ENCODE results near the gene PGGHG. TPM values are rescaled to one million over a fixed set of nuclear protein-coding genes. Genes with fewer than 3 reads are reported as not detected.
"Not testable (repeated sequence)": the region's sequence is repeated elsewhere in the genome, so short reads cannot be mapped to it uniquely, and the experiment has no call there.

PGGHG gene
- total and polyA plus RNA-seq, 2 of the 13 experiments (the other 11 are each of a cell fraction or from before 2014, with no cell fraction given): 5.9 to 14.8 TPM

DNA sequence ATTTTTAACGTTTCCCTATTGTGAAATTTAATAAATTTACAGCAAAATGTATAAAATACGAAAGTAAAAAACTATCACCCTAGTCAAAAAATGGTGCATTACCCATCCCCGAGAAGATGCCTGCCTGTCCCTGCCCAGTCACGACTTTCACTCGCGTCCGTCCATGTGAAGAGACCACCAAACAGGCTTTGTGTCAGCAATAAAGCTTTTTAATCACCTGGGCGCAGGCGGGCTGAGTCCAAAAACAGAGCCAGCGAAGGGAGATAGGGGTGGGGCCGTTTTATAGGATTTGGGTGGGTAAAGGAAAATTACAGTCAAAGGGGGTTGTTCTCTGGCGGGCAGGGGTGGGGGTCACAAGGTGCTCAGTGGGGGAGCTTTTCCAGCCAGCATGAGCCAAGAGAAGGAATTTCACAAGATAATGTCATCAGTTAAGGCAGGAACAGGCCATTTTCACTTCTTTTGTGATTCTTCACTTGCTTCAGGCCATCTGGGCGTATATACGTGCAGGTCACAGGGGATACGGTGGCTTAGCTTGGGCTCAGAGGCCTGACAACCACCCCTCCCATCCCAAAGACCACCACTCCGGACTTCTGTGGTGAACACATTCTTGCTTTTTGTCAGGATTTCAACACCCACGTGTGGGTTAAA is 44.8 kb downstream of the PGGHG start:
- H3K4me3 ChIP-seq (replicated peaks in 1 of 3; ENCODE audit: insufficient read depth in 1 of 3, low read depth in 2 of 3, low read length in 3 of 3); H3K9ac ChIP-seq (ENCODE audit: insufficient read depth, low read depth, low read length); DNase-seq (ENCODE audit: low spot score); H3K4me2 ChIP-seq (ENCODE audit: low read depth, low read length); ATAC-seq; H3K9me3 ChIP-seq (ENCODE audit: low read length); in situ Hi-C loops (cut with HindIII; ENCODE audit: extremely low pct_ligation_motif_present, low pct_unique_long_range_greater_than_20kb); FAIRE-seq; BruUV-seq (replicated peaks); H3K27ac ChIP-seq (ENCODE audit: extremely low read length, insufficient read depth, low read length); CTCF ChIA-PET (ENCODE audit: low intra/inter-chr PET ratio, low total read pairs); H3K36me3 ChIP-seq (replicated peaks in 1 of 2; ENCODE audit: control insufficient read depth in 1 of 2, insufficient read depth in 2 of 2, low read length in 2 of 2); H4K20me1 ChIP-seq (ENCODE audit: insufficient read depth, low read length); H3K79me2 ChIP-seq (ENCODE audit: insufficient read depth, low read length); intact Hi-C loops (cut with micrococcal nuclease; ENCODE audit: unreplicated experiment): not testable (repeated sequence)
- 76% methylated on average over 16 of the region's 17 CpGs for WGBS (ENCODE audit: low lambda C conversion rate)
- H3K27me3 ChIP-seq (ENCODE audit: control insufficient read depth in 1 of 2, insufficient read depth in 2 of 2, low read length in 2 of 2): peaks cover 0 to 13% of the 10 kb centered on the region in 2 experiments; a peak in 3 of 5 replicates
- peak overlapping the region; percentile 78 for H2AFZ ChIP-seq (ENCODE audit: low read length)
- POLR2A ChIA-PET: interaction anchor here (1.0 to 1.2 kb wide), 3 partner anchors 15 to 22 kb away, joined by 3 to 4 read pairs (median 3); no protein-coding TSS in a partner anchor
- peaks cover 41% of the 10 kb centered on the region for H3K4me1 ChIP-seq (ENCODE audit: insufficient read depth, low read length)

DNA sequence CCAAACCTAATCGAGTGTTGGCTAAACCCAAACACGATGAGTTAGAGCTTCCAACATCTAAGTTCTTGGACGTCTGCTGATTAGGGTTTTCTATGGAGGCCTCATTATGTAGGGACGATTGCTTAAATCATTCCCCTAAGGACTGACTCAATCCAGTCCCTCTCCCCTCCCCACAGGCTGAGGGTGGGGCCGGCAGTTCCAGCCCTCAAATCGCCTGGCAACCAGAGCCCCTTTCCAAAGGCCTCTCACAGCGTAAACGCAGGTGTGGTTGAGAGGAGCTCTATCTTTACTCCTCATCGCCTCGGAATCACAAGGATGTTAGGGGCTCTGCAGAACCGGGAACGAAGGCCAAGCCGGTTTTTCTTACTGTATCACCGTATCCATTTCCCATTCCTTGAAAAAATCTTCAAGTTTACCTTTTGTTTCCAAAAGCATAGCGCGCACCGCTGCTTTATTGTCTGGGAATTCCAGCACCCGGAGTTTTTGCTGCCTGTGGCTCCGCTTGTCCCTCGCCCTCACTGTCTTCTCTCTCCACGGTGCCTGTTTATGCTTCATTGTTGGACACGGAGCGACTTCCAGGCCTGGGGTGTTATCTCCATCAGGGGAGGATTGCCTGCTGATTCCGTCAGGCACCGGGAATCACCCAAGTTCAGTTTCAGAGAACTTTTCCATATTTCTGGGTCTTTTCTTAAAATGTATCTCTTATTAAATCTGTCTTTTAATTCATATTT is 45.5 kb downstream of the PGGHG start:
- ChIA-PET POLR2A (interaction anchor here (1.0 kb wide), 1 partner anchor 19 kb away, joined by 4 read pairs; no protein-coding TSS in a partner anchor), CTCF (ENCODE audit: low intra/inter-chr PET ratio, low total read pairs) (no interaction called here)
- Histone ChIP-seq H3K4me1 (ENCODE audit: insufficient read depth, low read length) (peaks cover 34% of the 10 kb centered on the region), H3K4me3 (replicated peaks in 1 of 3; ENCODE audit: insufficient read depth in 1 of 3, low read depth in 2 of 3, low read length in 3 of 3) (no peak overlapping the region), H3K9ac (ENCODE audit: insufficient read depth, low read depth, low read length) (no peak overlapping the region), H3K27ac (ENCODE audit: extremely low read length, insufficient read depth, low read length) (no peak overlapping the region), H2AFZ (ENCODE audit: low read length) (peak overlapping the region; percentile 78), H3K27me3 (ENCODE audit: control insufficient read depth in 1 of 2, insufficient read depth in 2 of 2, low read length in 2 of 2) (peaks cover 0 to 13% of the 10 kb centered on the region in 2 experiments; a peak in 3 of 5 replicates), H3K9me3 (ENCODE audit: low read length) (no peaks in the 10 kb centered on the region), H3K79me2 (ENCODE audit: insufficient read depth, low read length) (no peaks in the 10 kb centered on the region), H3K4me2 (ENCODE audit: low read depth, low read length) (no peak overlapping the region), H3K36me3 (replicated peaks in 1 of 2; ENCODE audit: control insufficient read depth in 1 of 2, insufficient read depth in 2 of 2, low read length in 2 of 2) (no peaks in the 10 kb centered on the region), H4K20me1 (ENCODE audit: insufficient read depth, low read length) (no peaks in the 10 kb centered on the region)
- intact Hi-C loops (cut with micrococcal nuclease; ENCODE audit: unreplicated experiment): no loop called here
- WGBS (ENCODE audit: low lambda C conversion rate): 64% methylated on average over 23 of the region's 25 CpGs
- BruUV-seq (replicated peaks): no TSS peak
- no peak for DNase-seq (ENCODE audit: low spot score)
- in situ Hi-C loops (cut with HindIII; ENCODE audit: extremely low pct_ligation_motif_present, low pct_unique_long_range_greater_than_20kb): no loop called here
- ATAC-seq: no peak
- no peak for FAIRE-seq
- TF ChIP-seq, protein P1, sequence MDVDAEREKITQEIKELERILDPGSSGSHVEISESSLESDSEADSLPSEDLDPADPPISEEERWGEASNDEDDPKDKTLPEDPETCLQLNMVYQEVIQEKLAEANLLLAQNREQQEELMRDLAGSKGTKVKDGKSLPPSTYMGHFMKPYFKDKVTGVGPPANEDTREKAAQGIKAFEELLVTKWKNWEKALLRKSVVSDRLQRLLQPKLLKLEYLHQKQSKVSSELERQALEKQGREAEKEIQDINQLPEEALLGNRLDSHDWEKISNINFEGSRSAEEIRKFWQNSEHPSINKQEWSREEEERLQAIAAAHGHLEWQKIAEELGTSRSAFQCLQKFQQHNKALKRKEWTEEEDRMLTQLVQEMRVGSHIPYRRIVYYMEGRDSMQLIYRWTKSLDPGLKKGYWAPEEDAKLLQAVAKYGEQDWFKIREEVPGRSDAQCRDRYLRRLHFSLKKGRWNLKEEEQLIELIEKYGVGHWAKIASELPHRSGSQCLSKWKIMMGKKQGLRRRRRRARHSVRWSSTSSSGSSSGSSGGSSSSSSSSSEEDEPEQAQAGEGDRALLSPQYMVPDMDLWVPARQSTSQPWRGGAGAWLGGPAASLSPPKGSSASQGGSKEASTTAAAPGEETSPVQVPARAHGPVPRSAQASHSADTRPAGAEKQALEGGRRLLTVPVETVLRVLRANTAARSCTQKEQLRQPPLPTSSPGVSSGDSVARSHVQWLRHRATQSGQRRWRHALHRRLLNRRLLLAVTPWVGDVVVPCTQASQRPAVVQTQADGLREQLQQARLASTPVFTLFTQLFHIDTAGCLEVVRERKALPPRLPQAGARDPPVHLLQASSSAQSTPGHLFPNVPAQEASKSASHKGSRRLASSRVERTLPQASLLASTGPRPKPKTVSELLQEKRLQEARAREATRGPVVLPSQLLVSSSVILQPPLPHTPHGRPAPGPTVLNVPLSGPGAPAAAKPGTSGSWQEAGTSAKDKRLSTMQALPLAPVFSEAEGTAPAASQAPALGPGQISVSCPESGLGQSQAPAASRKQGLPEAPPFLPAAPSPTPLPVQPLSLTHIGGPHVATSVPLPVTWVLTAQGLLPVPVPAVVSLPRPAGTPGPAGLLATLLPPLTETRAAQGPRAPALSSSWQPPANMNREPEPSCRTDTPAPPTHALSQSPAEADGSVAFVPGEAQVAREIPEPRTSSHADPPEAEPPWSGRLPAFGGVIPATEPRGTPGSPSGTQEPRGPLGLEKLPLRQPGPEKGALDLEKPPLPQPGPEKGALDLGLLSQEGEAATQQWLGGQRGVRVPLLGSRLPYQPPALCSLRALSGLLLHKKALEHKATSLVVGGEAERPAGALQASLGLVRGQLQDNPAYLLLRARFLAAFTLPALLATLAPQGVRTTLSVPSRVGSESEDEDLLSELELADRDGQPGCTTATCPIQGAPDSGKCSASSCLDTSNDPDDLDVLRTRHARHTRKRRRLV (CRISPR knock-in tag; IDR thresholded peaks at IDR 0.05): no peak
- no peak for TF ChIP-seq NFE2L1 (CRISPR knock-in tag; IDR thresholded peaks at IDR 0.05; ENCODE audit: borderline replicate concordance)
- TF ChIP-seq ZNF33A (CRISPR knock-in tag; IDR thresholded peaks at IDR 0.05; ENCODE audit: borderline replicate concordance): no peak
- no peak for TF ChIP-seq NCOA5 (CRISPR knock-in tag; IDR thresholded peaks at IDR 0.05)
- TF ChIP-seq, protein P2, sequence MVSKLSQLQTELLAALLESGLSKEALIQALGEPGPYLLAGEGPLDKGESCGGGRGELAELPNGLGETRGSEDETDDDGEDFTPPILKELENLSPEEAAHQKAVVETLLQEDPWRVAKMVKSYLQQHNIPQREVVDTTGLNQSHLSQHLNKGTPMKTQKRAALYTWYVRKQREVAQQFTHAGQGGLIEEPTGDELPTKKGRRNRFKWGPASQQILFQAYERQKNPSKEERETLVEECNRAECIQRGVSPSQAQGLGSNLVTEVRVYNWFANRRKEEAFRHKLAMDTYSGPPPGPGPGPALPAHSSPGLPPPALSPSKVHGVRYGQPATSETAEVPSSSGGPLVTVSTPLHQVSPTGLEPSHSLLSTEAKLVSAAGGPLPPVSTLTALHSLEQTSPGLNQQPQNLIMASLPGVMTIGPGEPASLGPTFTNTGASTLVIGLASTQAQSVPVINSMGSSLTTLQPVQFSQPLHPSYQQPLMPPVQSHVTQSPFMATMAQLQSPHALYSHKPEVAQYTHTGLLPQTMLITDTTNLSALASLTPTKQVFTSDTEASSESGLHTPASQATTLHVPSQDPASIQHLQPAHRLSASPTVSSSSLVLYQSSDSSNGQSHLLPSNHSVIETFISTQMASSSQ (IDR thresholded peaks at IDR 0.05; ENCODE audit: low read depth): no peak
- TF ChIP-seq, protein P2 (CRISPR knock-in tag; IDR thresholded peaks at IDR 0.05; ENCODE audit: borderline replicate concordance): no peak
